K562 (cell line): ENCODE measurements around the gene SRMS. TPM values are rescaled to one million over a fixed set of nuclear protein-coding genes. Genes with fewer than 3 reads are reported as not detected.

Experiments
- CBX1 ChIP-seq: sonication (generic); IDR thresholded peaks from 2 replicates; pipeline ENCODE4 v1.6.1; 2016; ENCODE audit warnings: antibody characterized with exemption, low read depth, mild to moderate bottlenecking
- ETS1 ChIP-seq: conservative IDR thresholded peaks from 2 replicates; pipeline ENCODE4 v1.6.1; 2011; ENCODE audit warnings: low read depth, mild to moderate bottlenecking, low read length; ENCODE audit not compliant: control insufficient read depth
- FOXP1 ChIP-seq: sonication (generic); formaldehyde crosslinking; IDR thresholded peaks from 2 replicates; pipeline ENCODE4 v1.8.0; 2022; ENCODE audit warnings: mild to moderate bottlenecking, missing genetic modification reagents
- GABPA ChIP-seq: fragments of 200-800 bp; sonication (Bioruptor generic); conservative IDR thresholded peaks from 2 replicates; pipeline ENCODE4 v1.6.1; 2016; ENCODE audit warnings: low read depth, missing genetic modification characterization, missing compliant biosample characterization
- HDAC8 ChIP-seq: fragments of 450-650 bp; IDR thresholded peaks from 2 replicates; pipeline ENCODE4 v1.6.1; 2016; ENCODE audit warnings: mild to moderate bottlenecking, missing genetic modification characterization, moderate library complexity, missing compliant biosample characterization
- HMG20A ChIP-seq: fragments of 450-650 bp; formaldehyde crosslinking; conservative IDR thresholded peaks from 2 replicates; pipeline ENCODE4 v1.4.0; 2020; ENCODE audit warnings: mild to moderate bottlenecking, mixed read lengths
- POLR2H ChIP-seq: IDR thresholded peaks from 2 replicates; pipeline ENCODE4 v1.6.1; 2016; ENCODE audit warnings: missing genetic modification characterization, low read depth, mild to moderate bottlenecking, control low read depth, missing compliant biosample characterization, moderate library complexity
- PRDM10 ChIP-seq: fragments of 450-650 bp; IDR thresholded peaks from 2 replicates; pipeline ENCODE4 v1.6.1; 2018; ENCODE audit not compliant: partially characterized antibody
- RAD51 ChIP-seq: fragments of 450-650 bp; IDR thresholded peaks from 2 replicates; pipeline ENCODE4 v1.7.1; 2016; ENCODE audit warnings: low read depth, mild to moderate bottlenecking, borderline replicate concordance
- RB1 ChIP-seq: fragments of 450-650 bp; IDR thresholded peaks from 2 replicates; pipeline ENCODE4 v1.6.1; 2017; ENCODE audit warnings: low read depth, mild to moderate bottlenecking
- RBM22 ChIP-seq: fragments of 200-400 bp; formaldehyde crosslinking; IDR thresholded peaks from 2 replicates; pipeline ENCODE4 v1.6.1; 2018; ENCODE audit warnings: low read length, low read depth; ENCODE audit not compliant: poor library complexity, severe bottlenecking
- SMAD3 ChIP-seq: fragments of 450-650 bp; formaldehyde crosslinking; conservative IDR thresholded peaks from 2 replicates; pipeline ENCODE4 v1.4.0; 2020; ENCODE audit warnings: mild to moderate bottlenecking
- ZBTB26 ChIP-seq: fragments of 450-650 bp; formaldehyde crosslinking; IDR thresholded peaks from 2 replicates; pipeline ENCODE4 v1.4.0; 2022; ENCODE audit warnings: missing genetic modification characterization
- ZKSCAN1 ChIP-seq: fragments of 150-350 bp; IDR thresholded peaks from 2 replicates; pipeline ENCODE4 v1.6.1; 2016; ENCODE audit warnings: low read depth, low read length
- ZNF217 ChIP-seq: sonication (generic); formaldehyde crosslinking; IDR thresholded peaks from 2 replicates; pipeline ENCODE4 v1.8.0; 2022; ENCODE audit warnings: mild to moderate bottlenecking, missing genetic modification reagents
- ZNF280A ChIP-seq: fragments of 450-650 bp; IDR thresholded peaks from 2 replicates; pipeline ENCODE4 v1.6.1; 2018; ENCODE audit warnings: mild to moderate bottlenecking, low read depth; ENCODE audit not compliant: partially characterized antibody
- ZNF639 ChIP-seq, 2 experiments: fragments of 200-800 bp in 1 of 2; sonication (Bioruptor generic) in 1 of 2; sonication (generic) in 1 of 2; formaldehyde crosslinking in 1 of 2; IDR thresholded peaks in 1 of 2; conservative IDR thresholded peaks in 1 of 2; 2 replicates each; pipeline versions ENCODE4 v1.5.0 to v1.6.1; 2016 to 2020; ENCODE audit warnings: missing compliant biosample characterization in 1 of 2, missing genetic modification characterization in 1 of 2, missing genetic modification reagents in 1 of 2
- ZNF764 ChIP-seq: fragments of 250-450 bp; sonication (Bioruptor Pico); IDR thresholded peaks from 2 replicates; pipeline ENCODE4 v1.4.0; 2020; ENCODE audit warnings: low read depth, mild to moderate bottlenecking, moderate library complexity
- polyA plus RNA-seq, 8 experiments: library from polyadenylated mRNA; depleted of rRNA in 4 of 8; stranded (reverse) in 5 of 8; unstranded in 3 of 8; fragments of >200 nt; fragmentation: Nextera tagmentation in 2 of 8; fragmentation: Illumina TruSeq in 1 of 8; extraction: Ambion mirVana in 2 of 8; extraction: Trizol in 1 of 8; gene quantifications; 2 replicates each; pipeline versions ENCODE4 v1.2.1 to v1.2.3, GENCODE V29; 2011 to 2014; ENCODE audit warnings: inconsistent platforms in 1 of 8, missing spikeins in 1 of 8
- total RNA-seq, 7 experiments: library from RNA; depleted of rRNA in 6 of 7; stranded (reverse); fragments of >200 nt in 6 of 7; fragmentation: Illumina TruSeq in 2 of 7; extraction: Trizol in 2 of 7; gene quantifications; 2 replicates each; pipeline versions ENCODE4 v1.2.1 to v1.2.3, GENCODE V29; 2011 to 2021; ENCODE audit warnings: low replicate concordance in 1 of 7

Gene SRMS
- total and polyA plus RNA-seq, 9 of the 15 experiments (the other 6 are each of a cell fraction or from before 2014, with no cell fraction given): 0.07 TPM; not detected in 8

GRCh38 chr20:63553251-63553932 lies 5.8 kb upstream of the SRMS start (continued):
- no peak for TF ChIP-seq ZKSCAN1
- TF ChIP-seq SMAD3 (CRISPR knock-in tag): no peak
- no peak for TF ChIP-seq ZNF217 (CRISPR knock-in tag)
- no peak for TF ChIP-seq POLR2H (tag)
- TF ChIP-seq GABPA: no peak
- TF ChIP-seq ZNF764 (CRISPR knock-in tag): no peak
- no peak for TF ChIP-seq HDAC8 (tag)
- no peak for TF ChIP-seq ZBTB26
- TF ChIP-seq RBM22: no peak
- no peak for TF ChIP-seq CBX1
- TF ChIP-seq ZNF280A: no peak
- TF ChIP-seq PRDM10: peak; percentile 16
- TF ChIP-seq ZNF639 (CRISPR knock-in tag; conservative IDR thresholded peaks at IDR 0.05 in 1 of 2, IDR thresholded peaks at IDR 0.05 in 1 of 2): no peak
- no peak for TF ChIP-seq RAD51
- 0 out of 2 replicates have a peak, but pooled peaks have one; percentile 12 for TF ChIP-seq ETS1
- no peak for TF ChIP-seq HMG20A
- 0 out of 2 replicates have a peak, but pooled peaks have one; percentile 50 for TF ChIP-seq RB1
- TF ChIP-seq FOXP1 (CRISPR knock-in tag): no peak
